Activated CD4-positive, alpha-beta T cell treated with anti-CD3 and anti-CD28 coated beads, Interleukin-2, Interleukin-4, amounts not matched to agents 100 ng/mL and 50 ng/mL, durations not matched to agents 16 hours and 8 hours (primary cell): ENCODE measurements around the gene RADIL.
"Not testable (repeated sequence)": the region's sequence is repeated elsewhere in the genome, so short reads cannot be mapped to it uniquely, and the experiment has no call there.

Experiments used
- DNase-seq: peaks from one replicate; pipeline ENCODE4 v3.0.0-alpha.2; 2020; ENCODE audit warnings: low spot score

Gene RADIL

DNA sequence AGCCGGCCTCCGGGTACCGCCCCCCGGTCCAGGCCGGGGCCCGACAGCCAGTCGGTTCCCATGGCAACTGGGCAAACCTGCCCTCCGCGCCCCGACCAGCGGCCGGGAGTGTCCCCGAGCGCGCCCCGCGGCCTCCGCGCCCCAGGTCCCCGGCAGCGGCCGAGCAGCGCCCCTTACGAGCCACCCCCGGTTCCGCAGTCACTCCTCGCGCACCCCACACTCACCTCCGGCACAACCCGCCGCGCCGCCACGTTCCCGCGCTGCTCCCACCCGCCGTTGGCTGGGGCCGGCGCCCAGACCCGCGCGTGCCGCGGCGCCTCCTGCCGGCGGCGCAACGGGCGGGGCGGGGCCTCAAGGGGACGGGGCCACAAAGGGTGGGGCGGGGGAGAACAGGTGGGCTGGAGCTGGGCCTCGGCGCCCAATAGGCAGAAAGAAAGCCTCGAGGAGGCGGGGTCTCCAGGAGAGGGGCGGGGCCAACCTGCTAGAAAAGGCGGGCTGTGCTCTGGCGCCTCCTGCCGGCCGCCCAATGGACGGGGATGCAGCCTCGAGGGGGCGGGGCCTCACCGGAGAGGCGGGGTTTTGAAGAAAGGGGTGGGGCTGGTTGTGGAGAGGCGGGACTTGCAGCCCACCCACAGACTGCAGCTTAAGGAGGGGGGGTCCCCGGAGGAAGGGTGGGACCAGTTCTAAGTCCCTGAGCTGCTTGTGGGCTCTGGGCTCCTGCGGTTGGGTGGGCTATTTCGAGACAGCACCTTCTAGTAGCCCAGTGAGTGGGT is at the start of gene RADIL:
Gene RADIL (minus strand): TSS at position 345 of the 773 bp plus-strand sequence. CDS start 5,577 bp downstream, outside the sequence.
- DNase-seq = peak; percentile 92

DNA sequence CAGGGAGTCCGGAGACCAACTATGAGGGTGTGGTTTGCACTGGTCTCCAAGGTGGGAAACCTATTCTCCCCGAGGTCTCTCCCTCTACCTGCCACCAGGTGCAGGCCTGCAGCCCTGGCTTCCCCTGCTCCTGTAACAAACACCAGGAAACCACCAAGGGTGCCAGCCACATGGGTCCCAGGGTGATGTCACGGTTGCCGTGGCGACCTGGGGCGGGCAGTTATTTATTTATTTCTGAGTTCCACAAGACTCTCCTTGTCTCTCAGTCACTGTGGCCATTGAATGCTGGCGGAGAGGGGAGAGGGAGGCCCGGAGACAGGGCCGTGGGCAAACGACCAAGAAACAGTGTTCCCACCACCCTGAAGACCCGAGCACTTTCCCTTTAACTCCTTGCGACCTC is 48.4 kb upstream of the RADIL start:
- no peak for DNase-seq

GRCh38 chr7:4929005-4929404 is 45.5 kb upstream of the RADIL start:
- DNase-seq = no peak

GRCh38 chr7:4928445-4928844 is 44.9 kb upstream of the RADIL start:
- no peak for DNase-seq

DNA sequence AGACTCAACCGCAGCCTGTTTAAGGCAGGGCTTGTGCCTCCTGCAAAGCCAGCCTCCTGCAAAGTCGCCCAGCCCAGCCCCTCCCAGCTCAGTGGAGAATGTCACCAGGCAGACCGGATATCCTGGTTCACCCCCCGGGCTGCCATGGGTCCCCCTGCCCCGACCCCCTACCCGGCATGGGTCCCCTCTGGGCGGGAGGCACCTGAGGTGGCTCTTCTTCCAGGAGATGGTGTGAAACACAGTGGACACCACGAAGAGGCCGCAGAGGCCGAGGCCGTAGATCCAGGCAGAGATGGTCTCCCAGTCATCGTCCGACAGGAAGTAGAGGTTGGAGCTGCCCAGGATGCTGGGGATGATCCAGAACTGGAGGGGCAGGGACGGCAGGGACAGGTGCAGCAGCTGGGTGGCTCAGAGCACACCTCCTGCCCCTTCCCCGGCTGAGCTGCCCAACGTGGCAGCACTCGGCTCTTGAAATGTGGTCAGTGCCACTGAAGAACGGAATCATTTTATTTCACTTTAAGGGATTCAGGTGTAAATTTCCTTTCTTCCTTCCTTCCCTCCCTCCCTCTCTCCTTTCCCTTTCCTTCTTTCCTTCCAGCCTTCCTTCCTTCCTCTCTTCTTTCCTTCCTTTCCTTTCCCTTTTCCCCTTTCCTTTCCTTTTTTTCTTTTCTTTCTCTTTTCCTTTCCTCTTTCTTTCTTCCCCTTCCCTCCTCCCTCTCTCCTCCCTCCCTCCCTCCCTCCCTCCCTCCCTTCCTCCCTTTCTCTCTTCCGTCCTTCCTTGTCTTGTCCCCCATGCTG is 36.7 kb upstream of the RADIL start:
- no peak for DNase-seq

- no peak for DNase-seq
These were observed 32.6 kb upstream of the RADIL start for GRCh38 chr7:4916113-4916512.

GRCh38 chr7:4911111-4911828 is 27.8 kb upstream of the RADIL start:
- no peak for DNase-seq

DNA sequence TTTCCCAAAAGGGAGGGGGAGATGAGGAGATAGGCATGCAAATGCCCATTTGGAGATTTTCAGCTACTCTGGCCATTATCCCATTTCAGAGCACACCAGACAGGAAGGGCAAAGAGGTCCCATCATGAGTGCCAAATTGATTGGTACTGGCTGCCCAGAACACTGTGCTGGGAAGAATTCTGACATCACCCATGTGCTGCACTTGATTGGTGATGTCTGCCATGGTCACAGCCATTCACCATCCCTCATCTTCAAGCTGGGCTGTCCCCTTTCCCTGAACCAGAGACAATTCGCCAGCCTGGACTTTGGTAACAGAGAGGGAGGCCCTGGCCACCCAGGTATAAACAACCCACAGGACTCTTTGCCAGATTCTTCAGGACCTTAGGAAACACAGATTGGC is 23.2 kb upstream of the RADIL start:
- DNase-seq = no peak

DNA sequence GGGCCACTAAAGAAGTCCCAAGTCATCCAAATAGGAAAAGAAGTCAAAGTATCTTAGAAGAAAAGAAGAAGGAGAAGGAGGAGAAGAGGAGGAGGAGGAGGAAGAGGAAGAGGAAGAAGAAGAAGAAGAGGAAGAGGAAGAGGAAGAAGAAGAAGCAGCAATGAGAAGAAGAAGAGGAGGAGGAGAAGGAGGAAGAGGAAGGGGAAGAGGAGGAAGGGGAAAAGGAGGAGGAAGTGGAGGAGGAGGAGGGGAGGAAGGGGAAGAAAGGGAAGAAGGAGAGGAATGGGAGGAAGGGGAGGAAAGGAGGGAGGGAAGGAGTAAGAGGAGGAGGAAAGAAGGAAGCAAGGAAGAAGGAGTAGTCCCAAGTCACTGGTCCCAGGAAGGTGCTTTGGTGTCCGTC is 21.7 kb upstream of the RADIL start:
- no peak for DNase-seq

DNA sequence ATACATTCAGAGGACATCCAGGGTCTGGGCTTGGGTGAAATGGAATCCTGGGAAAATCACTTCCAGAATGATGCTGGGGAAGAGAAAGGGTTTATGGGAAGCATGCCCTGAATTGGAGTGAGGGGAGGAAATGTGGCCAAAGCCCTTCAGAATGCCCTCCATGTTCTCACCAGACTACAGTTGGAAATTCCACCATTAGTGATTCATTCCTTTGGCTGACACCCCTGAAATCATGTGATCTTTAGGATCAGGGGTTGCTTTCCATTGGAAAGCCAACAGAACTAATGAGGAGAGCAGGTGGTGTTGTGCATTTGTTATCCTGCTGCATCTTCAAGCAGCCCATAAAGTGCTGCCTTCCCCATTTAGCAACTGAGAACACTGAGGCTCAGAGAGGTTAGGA is 20.8 kb upstream of the RADIL start:
- DNase-seq = no peak

GRCh38 chr7:4895766-4896165 is 12.2 kb upstream of the RADIL start:
- DNase-seq = no peak

GRCh38 chr7:4894482-4894881 is 11.0 kb upstream of the RADIL start:
- DNase-seq = no peak

DNA sequence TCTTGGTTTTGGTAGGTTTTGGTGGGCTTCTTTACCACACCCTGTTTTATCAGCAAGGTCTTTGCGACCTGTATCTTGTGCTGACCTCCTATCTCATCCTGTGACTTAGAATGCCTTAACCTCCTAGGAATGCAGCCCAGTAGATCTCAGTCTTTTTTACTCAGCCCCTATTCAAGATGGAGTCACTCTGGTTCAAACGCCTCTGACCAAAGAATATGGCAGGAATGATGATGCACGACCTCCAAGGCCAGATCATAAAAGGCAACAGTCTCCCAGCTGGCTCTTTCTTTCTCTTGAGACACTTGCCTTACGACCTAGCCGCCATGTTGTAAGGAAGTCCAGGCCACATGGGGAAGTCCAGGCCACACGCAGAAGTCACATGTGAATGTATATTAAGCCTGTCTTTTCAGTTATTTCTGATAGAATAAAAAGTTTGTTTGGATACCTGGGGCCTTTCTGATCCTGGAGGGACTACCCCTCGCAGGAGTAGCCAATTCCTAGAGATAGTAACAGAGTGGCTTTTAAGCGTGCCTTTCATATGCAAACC is 10.5 kb upstream of the RADIL start:
- no peak for DNase-seq

- not testable (repeated sequence) for DNase-seq
These were observed 9.7 kb upstream of the RADIL start for GRCh38 chr7:4893188-4893587.

- not testable (repeated sequence) for DNase-seq
These were observed 8.0 kb upstream of the RADIL start for GRCh38 chr7:4891522-4891921.

DNA sequence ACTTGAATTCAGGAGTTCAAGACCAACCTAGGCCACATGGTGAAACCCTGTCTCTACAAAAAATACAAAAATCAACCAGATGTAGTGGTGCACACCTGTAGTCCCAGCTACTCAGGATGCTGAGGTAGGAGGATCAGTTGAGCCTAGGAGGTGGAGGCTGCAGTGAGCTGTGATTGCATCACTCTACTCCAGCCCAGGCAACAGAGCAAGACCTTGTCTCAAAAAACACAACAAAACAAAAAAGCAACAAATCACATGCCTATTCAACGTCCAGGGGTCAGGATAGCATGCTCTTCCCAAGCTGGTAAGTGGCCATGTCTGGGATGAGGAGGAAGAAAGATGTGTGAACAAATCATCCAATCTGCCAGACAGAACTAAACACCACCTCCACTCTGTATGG is 6.2 kb upstream of the RADIL start:
- DNase-seq = no peak

DNA sequence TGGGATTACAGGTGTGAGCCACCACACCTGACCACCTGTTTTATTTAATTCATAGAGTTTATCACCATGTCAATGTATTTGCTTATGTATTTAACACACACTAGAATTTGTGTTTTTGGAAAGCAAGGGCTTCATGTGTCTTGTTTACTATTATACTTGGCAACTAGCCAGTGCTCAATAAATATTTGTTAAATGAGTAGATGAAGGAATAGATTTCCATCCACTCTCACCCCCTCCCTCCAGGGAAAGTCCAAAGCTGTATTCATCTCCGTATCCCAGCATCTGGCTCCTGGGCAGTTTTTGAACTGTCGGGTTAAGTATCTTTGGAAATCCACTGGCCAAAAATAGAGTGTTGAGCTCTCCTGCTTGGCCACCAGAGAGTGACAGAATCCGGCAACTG is 4.6 kb upstream of the RADIL start:
- DNase-seq = no peak

DNA sequence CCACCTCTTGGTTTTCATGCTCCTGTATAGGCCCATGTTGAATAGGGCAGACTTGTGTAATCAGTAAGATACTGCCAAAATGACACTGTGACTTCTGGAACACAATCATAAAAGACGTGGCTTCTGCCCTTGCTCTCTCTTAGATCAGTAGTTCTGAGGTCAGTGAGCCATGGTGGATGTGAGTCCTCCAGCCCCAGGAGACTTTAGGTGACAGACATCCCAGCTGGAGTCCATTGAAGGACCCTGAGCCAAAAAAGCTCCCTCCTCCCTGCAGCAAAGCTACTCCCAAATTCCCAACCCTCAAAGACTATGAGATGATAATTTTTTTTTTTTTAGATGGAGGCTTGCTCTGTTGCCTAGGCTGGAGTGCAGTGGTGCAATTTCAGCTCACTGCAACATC is 3.2 kb upstream of the RADIL start:
- DNase-seq = no peak

DNA sequence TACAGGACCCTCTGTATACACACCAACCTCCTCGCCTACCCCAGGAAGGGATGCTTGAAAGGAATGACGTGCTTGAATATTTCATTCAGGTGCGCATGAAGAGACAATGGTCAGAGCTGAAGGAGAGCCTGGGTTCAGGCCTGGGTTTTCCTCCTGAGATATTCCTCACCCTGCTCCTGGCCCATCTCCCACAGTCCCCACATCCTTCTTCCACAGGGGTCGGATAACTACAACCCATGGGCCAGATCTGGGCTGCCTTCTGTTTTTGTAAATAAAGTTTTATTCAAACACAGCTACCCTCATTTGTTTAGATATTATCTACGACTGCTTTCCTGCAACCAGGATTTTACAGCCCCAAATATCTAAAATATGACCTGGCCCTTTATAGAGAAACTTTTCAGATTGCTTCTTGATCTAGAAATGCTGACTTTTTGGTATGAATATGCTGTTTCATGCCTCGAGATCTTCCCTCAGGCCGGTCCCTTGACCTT is 1.8 kb upstream of the RADIL start:
- no peak for DNase-seq

GRCh38 chr7:4884164-4884563 is 648 bp upstream of the RADIL start:
- DNase-seq = no peak

DNA sequence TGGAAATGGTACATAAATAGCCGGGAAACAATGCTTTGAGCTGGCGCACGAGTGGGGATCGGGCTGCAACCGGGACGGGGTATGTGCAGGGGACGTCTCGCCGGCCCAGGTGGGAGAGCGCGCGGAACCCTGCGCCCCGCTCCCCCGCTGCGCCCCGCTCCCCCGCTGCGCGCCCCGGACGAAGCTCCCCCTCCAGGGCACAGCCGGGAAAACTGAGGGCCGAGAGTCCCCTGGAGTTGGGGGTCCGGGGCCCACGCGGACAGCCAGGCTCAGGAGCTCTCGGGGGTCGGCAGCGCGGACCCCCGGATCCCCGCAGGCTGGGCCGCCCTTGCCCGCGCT is 514 bp downstream of the RADIL start:
- no peak for DNase-seq
